IMR-90 (cell line): Measurements from ENCODE around the gene FAM193B. TPM values are rescaled to one million over a fixed set of nuclear protein-coding genes. Genes with fewer than 3 reads are reported as not detected.

Experiments used
- ATAC-seq: fragments of 200-7000 bp; cut with Tn5 transposase; 2 replicates; pipeline ENCODE4 v1.9.1; 2020; ENCODE audit warnings: low read depth, mild to moderate bottlenecking, moderate library complexity
- BruUV-seq: library from RNA; stranded (reverse); fragments of 400-500 nt; replicated peaks from 2 replicates; lab custom pipeline; 2021; lab: Mats Ljungman, UMichigan
- CTCF ChIA-PET: fragments of 300-600 bp; formaldehyde crosslinking; extraction: SDS; loops from one replicate; lab custom pipeline; 2021; ENCODE audit warnings: antibody characterized with exemption; lab: Yijun Ruan, JAX
- POLR2A ChIA-PET: fragments of 300-600 bp; sonication (Branson Sonifier 250); formaldehyde crosslinking; loops from one replicate; lab custom pipeline; 2022; ENCODE audit warnings: antibody characterized with exemption; ENCODE audit not compliant: unreplicated experiment; lab: Charles Lee
- DNase-seq: peaks from one replicate; pipeline ENCODE4 v3.0.0; 2013
- H2AFZ ChIP-seq: replicated peaks from 2 replicates; pipeline ENCODE3; 2013; ENCODE audit warnings: low read length, mild to moderate bottlenecking; ENCODE audit not compliant: poor library complexity
- H2AK5ac ChIP-seq: 2 replicates; pipeline ENCODE4 v1.6.1; 2013; ENCODE audit warnings: low read depth, low read length, inconsistent platforms
- H2AK9ac ChIP-seq: replicated peaks from 2 replicates; pipeline ENCODE3; 2013; ENCODE audit warnings: mild to moderate bottlenecking, low read depth, low read length, moderate library complexity; ENCODE audit not compliant: poor library complexity
- H2BK120ac ChIP-seq: 2 replicates; pipeline ENCODE4 v1.6.1; 2013; ENCODE audit warnings: low read depth, low read length, inconsistent platforms
- H2BK15ac ChIP-seq: 3 replicates; pipeline ENCODE4 v1.6.1; 2013; ENCODE audit warnings: low read depth, low read length, inconsistent platforms
- H2BK20ac ChIP-seq: 2 replicates; pipeline ENCODE4 v1.6.1; 2013; ENCODE audit warnings: low read depth, mild to moderate bottlenecking, inconsistent platforms, low read length, moderate library complexity
- H2BK5ac ChIP-seq: 2 replicates; pipeline ENCODE4 v1.6.1; 2013; ENCODE audit warnings: mild to moderate bottlenecking, low read depth, low read length, inconsistent platforms; ENCODE audit not compliant: poor library complexity, severe bottlenecking
- H3K14ac ChIP-seq: replicated peaks from 2 replicates; pipeline ENCODE4 v1.6.1; 2013; ENCODE audit warnings: low read depth, low read length, inconsistent platforms
- H3K18ac ChIP-seq: 2 replicates; pipeline ENCODE4 v1.6.1; 2013; ENCODE audit warnings: low read depth, low read length, control low read depth
- H3K23ac ChIP-seq: 2 replicates; pipeline ENCODE4 v1.6.1; 2013; ENCODE audit warnings: low read depth, low read length, inconsistent platforms
- H3K27ac ChIP-seq: 2 replicates; pipeline ENCODE4 v1.5.1; 2013; ENCODE audit warnings: mild to moderate bottlenecking, control low read depth, low read length; ENCODE audit not compliant: insufficient read depth
- H3K27me3 ChIP-seq: 2 replicates; pipeline ENCODE4 v1.6.1; 2013; ENCODE audit warnings: low read length; ENCODE audit not compliant: control insufficient read depth, insufficient read depth
- H3K36me3 ChIP-seq: 2 replicates; pipeline ENCODE4 v1.6.1; 2013; ENCODE audit warnings: low read length, mixed read lengths; ENCODE audit not compliant: control insufficient read depth, insufficient read depth
- H3K4ac ChIP-seq: 2 replicates; pipeline ENCODE4 v1.6.1; 2013; ENCODE audit warnings: low read depth, low read length, inconsistent platforms
- H3K4me1 ChIP-seq: 2 replicates; pipeline ENCODE4 v1.6.1; 2013; ENCODE audit warnings: low read length, mixed read lengths; ENCODE audit not compliant: control insufficient read depth, insufficient read depth
- H3K4me2 ChIP-seq: 2 replicates; pipeline ENCODE4 v1.6.1; 2013; ENCODE audit warnings: low read depth, mild to moderate bottlenecking, control low read depth, low read length, moderate library complexity
- H3K4me3 ChIP-seq: 2 replicates; pipeline ENCODE4 v1.5.1; 2013; ENCODE audit warnings: low read depth, mild to moderate bottlenecking, control low read depth, low read length, moderate library complexity; ENCODE audit not compliant: insufficient read depth
- H3K56ac ChIP-seq: 2 replicates; pipeline ENCODE4 v1.6.1; 2013; ENCODE audit warnings: low read length, inconsistent platforms; ENCODE audit not compliant: insufficient read depth; ENCODE audit errors: extremely low read depth
- H3K79me1 ChIP-seq, 2 experiments: 2 replicates each; pipeline ENCODE4 v1.6.1; 2013; ENCODE audit warnings: low read length in 2 of 2, inconsistent platforms in 1 of 2, low read depth in 1 of 2
- H3K9ac ChIP-seq: 2 replicates; pipeline ENCODE4 v1.6.1; 2013; ENCODE audit warnings: low read depth, low read length, control low read depth
- H3K9me1 ChIP-seq: 2 replicates; pipeline ENCODE4 v1.6.1; 2013; ENCODE audit warnings: low read length, inconsistent platforms; ENCODE audit not compliant: insufficient read depth
- H3K9me3 ChIP-seq: 2 replicates; pipeline ENCODE4 v1.6.1; 2013; ENCODE audit warnings: low read length; ENCODE audit not compliant: control insufficient read depth, insufficient read depth
- H4K20me1 ChIP-seq: 2 replicates; pipeline ENCODE4 v1.6.1; 2013; ENCODE audit warnings: low read length, inconsistent platforms; ENCODE audit not compliant: insufficient read depth
- H4K5ac ChIP-seq: 2 replicates; pipeline ENCODE4 v1.6.1; 2013; ENCODE audit warnings: mild to moderate bottlenecking, low read depth, low read length, control low read depth
- H4K8ac ChIP-seq, 2 experiments: 2 replicates each; pipeline ENCODE4 v1.6.1; 2013; ENCODE audit warnings: low read depth in 2 of 2, low read length in 2 of 2, control low read depth in 1 of 2, inconsistent platforms in 1 of 2
- H4K91ac ChIP-seq: 2 replicates; pipeline ENCODE4 v1.6.1; 2013; ENCODE audit warnings: low read depth, low read length, inconsistent platforms; ENCODE audit not compliant: insufficient read depth
- FOS ChIP-seq: fragments of 150-350 bp; IDR thresholded peaks from 2 replicates; pipeline ENCODE4 v1.6.1; 2016; ENCODE audit warnings: low read depth, low read length
- MAZ ChIP-seq: IDR thresholded peaks from 2 replicates; pipeline ENCODE4 v1.6.1; 2012; ENCODE audit warnings: low read depth, mild to moderate bottlenecking, low read length, improper control_type of control experiment, moderate library complexity, borderline replicate concordance
- WGBS, 2 experiments: methylation state at CpG; one replicate each; pipeline versions ENCODE4 v1.1.5 to v1.1.7; 2013; ENCODE audit warnings: missing lambda C conversion rate in 2 of 2; ENCODE audit not compliant: insufficient read length in 1 of 2; ENCODE audit errors: extremely low coverage in 2 of 2; 5-methylcytosine and 5-hydroxymethylcytosine counted together
- dilution Hi-C: fragments of 300-500 bp; cut with HindIII; formaldehyde crosslinking; loops from one replicate; pipeline ENCODE4 v1.14.3; 2018; ENCODE audit warnings: low sequenced_read_pairs; ENCODE audit not compliant: unreplicated experiment
- in situ Hi-C: fragments of 300-500 bp; cut with MboI; formaldehyde crosslinking; loops from 3 replicates; pipeline ENCODE4 v1.14.3; 2019; ENCODE audit warnings: low sequenced_read_pairs, inconsistent platforms, mixed read lengths
- intact Hi-C: fragments of 100-400 bp; cut with micrococcal nuclease; formaldehyde crosslinking; loops from 2 replicates; pipeline ENCODE4 v1.10.0; 2022
- polyA plus RNA-seq, 3 experiments: library from polyadenylated mRNA; depleted of rRNA; stranded (reverse); fragments of >200 nt; gene quantifications; 2 replicates each; pipeline ENCODE4 v1.2.3, GENCODE V29; 2012; ENCODE audit warnings: low replicate concordance in 1 of 3
- total RNA-seq: library from RNA; depleted of rRNA; stranded (reverse); fragments of >200 nt; gene quantifications from 2 replicates; pipeline ENCODE4 v1.2.3, GENCODE V29; 2012
- TF ChIP-seq, protein P1 (sequence below): conservative IDR thresholded peaks from 2 replicates; pipeline ENCODE4 v1.5.1; 2012; ENCODE audit warnings: mild to moderate bottlenecking, low read depth, low read length, improper control_type of control experiment

Gene FAM193B
- total and polyA plus RNA-seq, 2 of the 4 experiments (the other 2 are of a cell fraction), result 9.5 to 52.2 TPM

DNA sequence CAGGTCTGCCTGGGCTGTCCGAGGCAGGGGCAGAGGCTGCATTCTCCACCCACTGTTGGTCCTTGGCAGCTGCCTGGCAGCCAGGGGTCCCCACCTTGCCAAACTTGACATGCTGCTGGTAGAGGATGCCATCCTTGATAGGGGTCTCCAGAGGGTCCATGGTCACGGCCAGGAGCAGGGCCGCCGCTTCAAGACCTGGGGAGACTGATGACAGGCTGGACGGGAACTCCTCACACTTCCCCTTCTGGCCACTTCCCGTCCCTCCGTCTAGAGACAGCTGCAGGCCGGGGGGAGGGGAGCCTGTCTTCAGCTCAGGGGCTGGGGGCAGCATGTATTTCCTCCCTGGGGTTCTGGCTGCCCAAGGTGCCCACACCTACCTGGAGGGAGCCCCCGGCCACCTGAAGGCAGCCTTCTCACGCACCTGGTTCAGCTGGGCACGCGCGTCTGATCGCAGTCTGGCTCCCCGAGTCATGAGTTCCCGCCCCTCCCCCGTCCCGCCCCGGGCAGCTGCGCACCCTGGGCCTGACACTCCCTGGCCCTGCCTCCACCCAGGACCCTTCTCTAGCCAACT, 44.9 kb downstream of the FAM193B start, which contains the start of gene DOK3:
Gene DOK3, minus strand, starts transcription at position 446 of the 571 bp plus-strand sequence. Its CDS starts 286 bp downstream, at position 160.
- Histone ChIP-seq H4K8ac (no peak within 1 kb of the TSS), H2AFZ (peak within 1 kb of the TSS; percentile 23), H3K18ac (no peak within 1 kb of the TSS), H3K9ac (no peak within 1 kb of the TSS), H2BK120ac (no peak within 1 kb of the TSS), H4K20me1 (no peaks in the 10 kb centered on the region; the same call in 1 of the 2 replicates), H2BK15ac (no peak within 1 kb of the TSS), H3K27ac (no peak within 1 kb of the TSS), H2AK5ac (no peak within 1 kb of the TSS), H3K4me3 (no peak within 1 kb of the TSS), H3K27me3 (no peaks in the 10 kb centered on the region), H3K36me3 (peaks cover 45% of the 10 kb centered on the region), H2BK20ac (no peak within 1 kb of the TSS), H4K5ac (no peak within 1 kb of the TSS), H3K79me1 (peaks cover 7 to 8% of the 10 kb centered on the region in 2 experiments; a peak in 3 of 4 replicates), H3K4me2 (no peak within 1 kb of the TSS), H3K56ac (no peak within 1 kb of the TSS; the same call in 1 of the 2 replicates), H3K9me1 (no peaks in the 10 kb centered on the region), H3K9me3 (no peaks in the 10 kb centered on the region), H3K14ac (no peak within 1 kb of the TSS), H3K4ac (no peak within 1 kb of the TSS), H3K23ac (no peak within 1 kb of the TSS), H2BK5ac (no peak within 1 kb of the TSS), H2AK9ac (no peak within 1 kb of the TSS), H4K91ac (no peak within 1 kb of the TSS), H3K4me1 (no peaks in the 10 kb centered on the region)
- ChIA-PET CTCF (no interaction called here), POLR2A (interaction anchor here (0.5 kb wide), 1 partner anchor 36 kb away, joined by 3 read pairs; no protein-coding TSS in a partner anchor)
- 64% methylated on average over 11 of the region's 20 CpGs; no CpG with 5 or more reads in 1 of the 2 experiments for WGBS, 2 experiments
- in situ Hi-C loops, result no loop called here
- no TSS peak for BruUV-seq
- DNase-seq, result no peak
- TF ChIP-seq MAZ (no peak), FOS (no peak)
- TF ChIP-seq, protein P1, sequence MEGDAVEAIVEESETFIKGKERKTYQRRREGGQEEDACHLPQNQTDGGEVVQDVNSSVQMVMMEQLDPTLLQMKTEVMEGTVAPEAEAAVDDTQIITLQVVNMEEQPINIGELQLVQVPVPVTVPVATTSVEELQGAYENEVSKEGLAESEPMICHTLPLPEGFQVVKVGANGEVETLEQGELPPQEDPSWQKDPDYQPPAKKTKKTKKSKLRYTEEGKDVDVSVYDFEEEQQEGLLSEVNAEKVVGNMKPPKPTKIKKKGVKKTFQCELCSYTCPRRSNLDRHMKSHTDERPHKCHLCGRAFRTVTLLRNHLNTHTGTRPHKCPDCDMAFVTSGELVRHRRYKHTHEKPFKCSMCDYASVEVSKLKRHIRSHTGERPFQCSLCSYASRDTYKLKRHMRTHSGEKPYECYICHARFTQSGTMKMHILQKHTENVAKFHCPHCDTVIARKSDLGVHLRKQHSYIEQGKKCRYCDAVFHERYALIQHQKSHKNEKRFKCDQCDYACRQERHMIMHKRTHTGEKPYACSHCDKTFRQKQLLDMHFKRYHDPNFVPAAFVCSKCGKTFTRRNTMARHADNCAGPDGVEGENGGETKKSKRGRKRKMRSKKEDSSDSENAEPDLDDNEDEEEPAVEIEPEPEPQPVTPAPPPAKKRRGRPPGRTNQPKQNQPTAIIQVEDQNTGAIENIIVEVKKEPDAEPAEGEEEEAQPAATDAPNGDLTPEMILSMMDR, result no peak
- dilution Hi-C loops, result no loop called here
- ATAC-seq, result no peak
- intact Hi-C loops, result no loop called here
